ENCODE measurements around the gene ATP6V0A4.
"Not testable (repeated sequence)": the region's sequence is repeated elsewhere in the genome, so short reads cannot be mapped to it uniquely, and the experiment has no call there.

Gene ATP6V0A4

GRCh38 chr7:138828302-138828701 lies 30.3 kb upstream of the ATP6V0A4 start:
- no peaks in the 10 kb centered on the region for H3K4me1 ChIP-seq (ENCODE audit: control insufficient read depth, insufficient read depth, low read length)

GRCh38 chr7:138825049-138825721 lies 27.2 kb upstream of the ATP6V0A4 start:
- Histone ChIP-seq H3K27ac (ENCODE audit: low read length) (no peak overlapping the region), H3K9ac (ENCODE audit: low read length in 2 of 2) (no peak overlapping the region), H3K36me3 (ENCODE audit: control insufficient read depth in 2 of 2, insufficient read depth in 2 of 2, low read length in 2 of 2) (no peaks in the 10 kb centered on the region), H3K4me3 (ENCODE audit: low read length in 2 of 2) (no peak overlapping the region), H3K9me3 (ENCODE audit: control insufficient read depth in 2 of 2, low read length in 2 of 2) (peaks cover 0 to 3% of the 10 kb centered on the region in 2 donors), H3K4me1 (ENCODE audit: control insufficient read depth, insufficient read depth, low read length) (no peaks in the 10 kb centered on the region), H3K27me3 (ENCODE audit: control insufficient read depth in 1 of 2, insufficient read depth in 2 of 2, low read length in 2 of 2) (no peaks in the 10 kb centered on the region)

More at GRCh38 chr7:138828302-138828701, 30.3 kb upstream of the ATP6V0A4 start:
- H3K27ac ChIP-seq (ENCODE audit: low read length): no peak overlapping the region
- no peaks in the 10 kb centered on the region for H3K36me3 ChIP-seq (ENCODE audit: control insufficient read depth in 2 of 2, insufficient read depth in 2 of 2, low read length in 2 of 2)
- H3K9ac ChIP-seq (ENCODE audit: low read length in 2 of 2): no peak overlapping the region
- H3K4me3 ChIP-seq (ENCODE audit: low read length in 2 of 2): no peak overlapping the region
- H3K27me3 ChIP-seq (ENCODE audit: control insufficient read depth in 1 of 2, insufficient read depth in 2 of 2, low read length in 2 of 2): no peaks in the 10 kb centered on the region
- peaks cover 0 to 3% of the 10 kb centered on the region in 2 donors for H3K9me3 ChIP-seq (ENCODE audit: control insufficient read depth in 2 of 2, low read length in 2 of 2)

GRCh38 chr7:138822867-138823535 lies 25.0 kb upstream of the ATP6V0A4 start:
- Histone ChIP-seq H3K36me3 (ENCODE audit: control insufficient read depth in 2 of 2, insufficient read depth in 2 of 2, low read length in 2 of 2) (no peaks in the 10 kb centered on the region), H3K27me3 (ENCODE audit: control insufficient read depth in 1 of 2, insufficient read depth in 2 of 2, low read length in 2 of 2) (no peaks in the 10 kb centered on the region), H3K27ac (ENCODE audit: low read length) (no peak overlapping the region), H3K9ac (ENCODE audit: low read length in 2 of 2) (no peak overlapping the region), H3K4me3 (ENCODE audit: low read length in 2 of 2) (no peak overlapping the region), H3K9me3 (ENCODE audit: control insufficient read depth in 2 of 2, low read length in 2 of 2) (peaks cover 0 to 3% of the 10 kb centered on the region in 2 donors), H3K4me1 (ENCODE audit: control insufficient read depth, insufficient read depth, low read length) (no peaks in the 10 kb centered on the region)

- H3K27ac ChIP-seq (ENCODE audit: low read length): no peak overlapping the region
- H3K9me3 ChIP-seq (ENCODE audit: control insufficient read depth in 2 of 2, low read length in 2 of 2): peaks cover 0 to 3% of the 10 kb centered on the region in 2 donors
- H3K36me3 ChIP-seq (ENCODE audit: control insufficient read depth in 2 of 2, insufficient read depth in 2 of 2, low read length in 2 of 2): no peaks in the 10 kb centered on the region
- no peaks in the 10 kb centered on the region for H3K4me1 ChIP-seq (ENCODE audit: control insufficient read depth, insufficient read depth, low read length)
- no peak overlapping the region for H3K9ac ChIP-seq (ENCODE audit: low read length in 2 of 2)
- no peaks in the 10 kb centered on the region for H3K27me3 ChIP-seq (ENCODE audit: control insufficient read depth in 1 of 2, insufficient read depth in 2 of 2, low read length in 2 of 2)
- H3K4me3 ChIP-seq (ENCODE audit: low read length in 2 of 2): no peak overlapping the region
Measured at GRCh38 chr7:138821912-138822311, 23.9 kb upstream of the ATP6V0A4 start.

GRCh38 chr7:138819625-138820024 lies 21.6 kb upstream of the ATP6V0A4 start:
- H3K4me1 ChIP-seq (ENCODE audit: control insufficient read depth, insufficient read depth, low read length): no peaks in the 10 kb centered on the region
- H3K27ac ChIP-seq (ENCODE audit: low read length): no peak overlapping the region
- H3K9me3 ChIP-seq (ENCODE audit: control insufficient read depth in 2 of 2, low read length in 2 of 2): no peaks in the 10 kb centered on the region
- no peaks in the 10 kb centered on the region for H3K27me3 ChIP-seq (ENCODE audit: control insufficient read depth in 1 of 2, insufficient read depth in 2 of 2, low read length in 2 of 2)
- no peaks in the 10 kb centered on the region for H3K36me3 ChIP-seq (ENCODE audit: control insufficient read depth in 2 of 2, insufficient read depth in 2 of 2, low read length in 2 of 2)
- no peak overlapping the region for H3K4me3 ChIP-seq (ENCODE audit: low read length in 2 of 2)
- H3K9ac ChIP-seq (ENCODE audit: low read length in 2 of 2): no peak overlapping the region

- H3K9ac ChIP-seq (ENCODE audit: low read length in 2 of 2): no peak overlapping the region
- H3K9me3 ChIP-seq (ENCODE audit: control insufficient read depth in 2 of 2, low read length in 2 of 2): no peaks in the 10 kb centered on the region
- no peaks in the 10 kb centered on the region for H3K4me1 ChIP-seq (ENCODE audit: control insufficient read depth, insufficient read depth, low read length)
- H3K27me3 ChIP-seq (ENCODE audit: control insufficient read depth in 1 of 2, insufficient read depth in 2 of 2, low read length in 2 of 2): no peaks in the 10 kb centered on the region
- H3K27ac ChIP-seq (ENCODE audit: low read length): no peak overlapping the region
- H3K4me3 ChIP-seq (ENCODE audit: low read length in 2 of 2): no peak overlapping the region
- H3K36me3 ChIP-seq (ENCODE audit: control insufficient read depth in 2 of 2, insufficient read depth in 2 of 2, low read length in 2 of 2): no peaks in the 10 kb centered on the region
Measured at GRCh38 chr7:138816650-138817049, 18.7 kb upstream of the ATP6V0A4 start.

- no peak overlapping the region for H3K4me3 ChIP-seq (ENCODE audit: low read length in 2 of 2)
- H3K9ac ChIP-seq (ENCODE audit: low read length in 2 of 2): no peak overlapping the region
- H3K4me1 ChIP-seq (ENCODE audit: control insufficient read depth, insufficient read depth, low read length): no peaks in the 10 kb centered on the region
- H3K27me3 ChIP-seq (ENCODE audit: control insufficient read depth in 1 of 2, insufficient read depth in 2 of 2, low read length in 2 of 2): no peaks in the 10 kb centered on the region
- no peaks in the 10 kb centered on the region for H3K9me3 ChIP-seq (ENCODE audit: control insufficient read depth in 2 of 2, low read length in 2 of 2)
- H3K36me3 ChIP-seq (ENCODE audit: control insufficient read depth in 2 of 2, insufficient read depth in 2 of 2, low read length in 2 of 2): no peaks in the 10 kb centered on the region
- H3K27ac ChIP-seq (ENCODE audit: low read length): no peak overlapping the region
Measured at GRCh38 chr7:138814816-138815332, 16.9 kb upstream of the ATP6V0A4 start.

GRCh38 chr7:138813945-138814344 lies 15.9 kb upstream of the ATP6V0A4 start:
- Histone ChIP-seq H3K9me3 (ENCODE audit: control insufficient read depth in 2 of 2, low read length in 2 of 2) (no peaks in the 10 kb centered on the region), H3K4me1 (ENCODE audit: control insufficient read depth, insufficient read depth, low read length) (no peaks in the 10 kb centered on the region), H3K9ac (ENCODE audit: low read length in 2 of 2) (no peak overlapping the region), H3K4me3 (ENCODE audit: low read length in 2 of 2) (no peak overlapping the region), H3K27ac (ENCODE audit: low read length) (no peak overlapping the region), H3K27me3 (ENCODE audit: control insufficient read depth in 1 of 2, insufficient read depth in 2 of 2, low read length in 2 of 2) (no peaks in the 10 kb centered on the region), H3K36me3 (ENCODE audit: control insufficient read depth in 2 of 2, insufficient read depth in 2 of 2, low read length in 2 of 2) (no peaks in the 10 kb centered on the region)

GRCh38 chr7:138811327-138811726 lies 13.3 kb upstream of the ATP6V0A4 start:
- not testable (repeated sequence) for H3K9me3 ChIP-seq (ENCODE audit: control insufficient read depth in 2 of 2, low read length in 2 of 2); H3K27ac ChIP-seq (ENCODE audit: low read length); H3K9ac ChIP-seq (ENCODE audit: low read length in 2 of 2); H3K4me3 ChIP-seq (ENCODE audit: low read length in 2 of 2); H3K4me1 ChIP-seq (ENCODE audit: control insufficient read depth, insufficient read depth, low read length); H3K36me3 ChIP-seq (ENCODE audit: control insufficient read depth in 2 of 2, insufficient read depth in 2 of 2, low read length in 2 of 2); H3K27me3 ChIP-seq (ENCODE audit: control insufficient read depth in 1 of 2, insufficient read depth in 2 of 2, low read length in 2 of 2)

GRCh38 chr7:138809346-138809745 lies 11.3 kb upstream of the ATP6V0A4 start:
- Histone ChIP-seq H3K4me1 (ENCODE audit: control insufficient read depth, insufficient read depth, low read length) (no peaks in the 10 kb centered on the region), H3K36me3 (ENCODE audit: control insufficient read depth in 2 of 2, insufficient read depth in 2 of 2, low read length in 2 of 2) (no peaks in the 10 kb centered on the region), H3K9me3 (ENCODE audit: control insufficient read depth in 2 of 2, low read length in 2 of 2) (peaks cover 0 to 6% of the 10 kb centered on the region in 2 donors), H3K27me3 (ENCODE audit: control insufficient read depth in 1 of 2, insufficient read depth in 2 of 2, low read length in 2 of 2) (no peaks in the 10 kb centered on the region), H3K27ac (ENCODE audit: low read length) (no peak overlapping the region), H3K4me3 (ENCODE audit: low read length in 2 of 2) (no peak overlapping the region), H3K9ac (ENCODE audit: low read length in 2 of 2) (no peak overlapping the region)

GRCh38 chr7:138804618-138805017 lies 6.6 kb upstream of the ATP6V0A4 start:
- Histone ChIP-seq H3K9ac (ENCODE audit: low read length in 2 of 2) (no peak overlapping the region), H3K27me3 (ENCODE audit: control insufficient read depth in 1 of 2, insufficient read depth in 2 of 2, low read length in 2 of 2) (no peaks in the 10 kb centered on the region), H3K9me3 (ENCODE audit: control insufficient read depth in 2 of 2, low read length in 2 of 2) (peaks cover 0 to 6% of the 10 kb centered on the region in 2 donors), H3K27ac (ENCODE audit: low read length) (no peak overlapping the region), H3K36me3 (ENCODE audit: control insufficient read depth in 2 of 2, insufficient read depth in 2 of 2, low read length in 2 of 2) (no peaks in the 10 kb centered on the region), H3K4me3 (ENCODE audit: low read length in 2 of 2) (no peak overlapping the region), H3K4me1 (ENCODE audit: control insufficient read depth, insufficient read depth, low read length) (no peaks in the 10 kb centered on the region)
